ENCODE measurements around the gene CFAP91.

DNA sequence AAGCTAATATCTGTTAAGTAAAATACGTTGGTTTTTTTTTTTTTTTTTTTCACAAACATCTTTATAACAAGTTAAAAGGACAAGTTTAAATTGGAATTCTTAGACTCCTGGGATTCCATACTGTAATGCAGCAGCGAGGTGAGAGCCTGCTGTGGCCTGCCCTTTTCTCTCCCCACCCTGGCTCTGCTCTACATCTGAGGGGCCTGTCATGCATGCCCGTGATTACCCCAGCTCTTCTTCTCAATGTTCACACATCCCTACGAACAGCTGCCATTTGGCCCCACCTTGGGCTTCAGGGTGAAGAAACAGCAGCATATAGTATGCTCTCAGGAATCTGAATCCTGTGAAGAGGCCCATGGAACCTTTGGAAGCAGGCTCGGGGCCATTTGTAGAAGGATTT, 14.7 kb downstream of the CFAP91 start:
- TF ChIP-seq, protein P1, sequence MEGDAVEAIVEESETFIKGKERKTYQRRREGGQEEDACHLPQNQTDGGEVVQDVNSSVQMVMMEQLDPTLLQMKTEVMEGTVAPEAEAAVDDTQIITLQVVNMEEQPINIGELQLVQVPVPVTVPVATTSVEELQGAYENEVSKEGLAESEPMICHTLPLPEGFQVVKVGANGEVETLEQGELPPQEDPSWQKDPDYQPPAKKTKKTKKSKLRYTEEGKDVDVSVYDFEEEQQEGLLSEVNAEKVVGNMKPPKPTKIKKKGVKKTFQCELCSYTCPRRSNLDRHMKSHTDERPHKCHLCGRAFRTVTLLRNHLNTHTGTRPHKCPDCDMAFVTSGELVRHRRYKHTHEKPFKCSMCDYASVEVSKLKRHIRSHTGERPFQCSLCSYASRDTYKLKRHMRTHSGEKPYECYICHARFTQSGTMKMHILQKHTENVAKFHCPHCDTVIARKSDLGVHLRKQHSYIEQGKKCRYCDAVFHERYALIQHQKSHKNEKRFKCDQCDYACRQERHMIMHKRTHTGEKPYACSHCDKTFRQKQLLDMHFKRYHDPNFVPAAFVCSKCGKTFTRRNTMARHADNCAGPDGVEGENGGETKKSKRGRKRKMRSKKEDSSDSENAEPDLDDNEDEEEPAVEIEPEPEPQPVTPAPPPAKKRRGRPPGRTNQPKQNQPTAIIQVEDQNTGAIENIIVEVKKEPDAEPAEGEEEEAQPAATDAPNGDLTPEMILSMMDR (IDR thresholded peaks at IDR 0.05) = no peak
- no peak for TF ChIP-seq POLR2A (IDR thresholded peaks at IDR 0.05)
